ENCODE results near the gene PRR5L.

GRCh38 chr11:36408498-36409136 is 112.5 kb downstream of the PRR5L start:
- TF ChIP-seq MXI1 (IDR thresholded peaks at IDR 0.05; ENCODE audit: low read depth, low read length) (no peak), GABPA (IDR thresholded peaks at IDR 0.05; ENCODE audit: low read depth) (no peak), EP300 (IDR thresholded peaks at IDR 0.05; ENCODE audit: borderline replicate concordance in 1 of 2, low read depth in 1 of 2, low read length in 1 of 2) (no peak), MAX (IDR thresholded peaks at IDR 0.05; ENCODE audit: low read depth) (no peak), RFX5 (IDR thresholded peaks at IDR 0.05; ENCODE audit: low read length) (no peak), CHD2 (IDR thresholded peaks at IDR 0.05; ENCODE audit: low read length, partially characterized antibody) (no peak), SIN3A (IDR thresholded peaks at IDR 0.05; ENCODE audit: borderline replicate concordance, low read depth, low read length) (no peak), CTCF (IDR thresholded peaks at IDR 0.05) (no peak), TCF12 (IDR thresholded peaks at IDR 0.05) (no peak), POLR2AphosphoS5 (IDR thresholded peaks at IDR 0.05; ENCODE audit: low read depth, low read length) (no peak), TAF1 (IDR thresholded peaks at IDR 0.05; ENCODE audit: borderline replicate concordance, low read depth, low read length) (no peak), FOXJ3 (CRISPR knock-in tag; IDR thresholded peaks at IDR 0.05) (no peak)

Measured in SK-N-SH (cell line).